GM23338 (cell line): ENCODE results near the gene DNAL4. TPM values are rescaled to one million over a fixed set of nuclear protein-coding genes. Genes with fewer than 3 reads are reported as not detected.

Source experiments
- ATAC-seq: fragments of 200-7000 bp; cut with Tn5 transposase; 3 replicates; pipeline ENCODE4 v1.9.1; 2020
- DNase-seq: peaks from one replicate; pipeline ENCODE4 v3.0.0-alpha.2; 2015; ENCODE audit warnings: low spot score
- H2AFZ ChIP-seq: fragments of 200-600 bp; sonication (generic); 2 replicates; pipeline ENCODE4 v1.8.0; 2016; ENCODE audit warnings: antibody characterized with exemption, mild to moderate bottlenecking, moderate library complexity
- H3F3A ChIP-seq: fragments of 200-600 bp; sonication (generic); replicated peaks from 2 replicates; pipeline ENCODE4 v1.8.0; 2017; ENCODE audit warnings: antibody characterized with exemption, mixed run types, low read depth
- H3K27ac ChIP-seq: fragments of 200-600 bp; sonication (generic); 2 replicates; pipeline ENCODE4 v1.6.1; 2016; ENCODE audit warnings: low read depth
- H3K27me3 ChIP-seq: fragments of 200-600 bp; sonication (generic); 2 replicates; pipeline ENCODE4 v1.8.0; 2016; ENCODE audit warnings: mild to moderate bottlenecking, mixed run types, moderate library complexity; ENCODE audit not compliant: insufficient read depth
- H3K36me3 ChIP-seq: fragments of 200-600 bp; sonication (generic); 2 replicates; pipeline ENCODE4 v1.8.0; 2016; ENCODE audit warnings: mild to moderate bottlenecking; ENCODE audit not compliant: insufficient read depth
- H3K4me1 ChIP-seq: fragments of 200-600 bp; sonication (generic); 2 replicates; pipeline ENCODE4 v1.8.0; 2016; ENCODE audit warnings: mild to moderate bottlenecking, moderate library complexity; ENCODE audit not compliant: insufficient read depth
- H3K4me2 ChIP-seq: fragments of 200-600 bp; sonication (generic); 2 replicates; pipeline ENCODE4 v1.7.1; 2017; ENCODE audit warnings: mixed run types
- H3K4me3 ChIP-seq: fragments of 200-600 bp; sonication (generic); 2 replicates; pipeline ENCODE4 v1.6.1; 2016; ENCODE audit warnings: mixed run types
- H3K79me2 ChIP-seq: fragments of 200-600 bp; sonication (generic); replicated peaks from 2 replicates; pipeline ENCODE4 v1.8.0; 2017; ENCODE audit warnings: mild to moderate bottlenecking; ENCODE audit not compliant: insufficient read depth
- H3K9me2 ChIP-seq: fragments of 200-600 bp; sonication (generic); 2 replicates; pipeline ENCODE4 v1.8.0; 2017; ENCODE audit not compliant: insufficient read depth
- H4K20me1 ChIP-seq: fragments of 200-600 bp; sonication (generic); replicated peaks from 2 replicates; pipeline ENCODE4 v1.8.0; 2017; ENCODE audit warnings: mild to moderate bottlenecking; ENCODE audit not compliant: insufficient read depth
- H3K27ac Mint-ChIP-seq: 2 replicates; pipeline ENCODE4 v1.8.0; 2020; ENCODE audit warnings: inconsistent platforms, mild to moderate bottlenecking, moderate library complexity, mixed read lengths
- H3K27me3 Mint-ChIP-seq: 3 replicates; pipeline ENCODE4 v1.8.0; 2022; ENCODE audit warnings: low read depth, mild to moderate bottlenecking, moderate library complexity, mixed read lengths, inconsistent platforms; ENCODE audit not compliant: insufficient read depth, poor library complexity
- H3K36me3 Mint-ChIP-seq: 3 replicates; pipeline ENCODE4 v1.8.0; 2021; ENCODE audit warnings: low read depth, mild to moderate bottlenecking, inconsistent platforms, moderate library complexity, mixed read lengths
- H3K4me1 Mint-ChIP-seq: 3 replicates; pipeline ENCODE4 v1.8.0; 2020; ENCODE audit warnings: mild to moderate bottlenecking, inconsistent platforms, mixed read lengths
- H3K4me3 Mint-ChIP-seq: 3 replicates; pipeline ENCODE4 v1.8.0; 2021; ENCODE audit warnings: moderate library complexity, mild to moderate bottlenecking, inconsistent platforms, mixed read lengths
- H3K9me3 Mint-ChIP-seq: 3 replicates; pipeline ENCODE4 v1.8.0; 2020; ENCODE audit warnings: moderate library complexity, mild to moderate bottlenecking, inconsistent platforms, mixed read lengths
- CREB1 ChIP-seq: fragments of 250-450 bp; sonication (Bioruptor Pico); IDR thresholded peaks from 2 replicates; pipeline ENCODE4 v1.5.0; 2020; ENCODE audit warnings: low read depth, mild to moderate bottlenecking, moderate library complexity
- CTCF ChIP-seq, 2 experiments: fragments of 200-600 bp in 1 of 2; sonication (generic) in 1 of 2; conservative IDR thresholded peaks; 2 replicates each; pipeline versions ENCODE4 v1.5.1 to v1.6.1; 2016 to 2017; ENCODE audit warnings: antibody characterized with exemption in 2 of 2, low read depth in 2 of 2, mild to moderate bottlenecking in 2 of 2, moderate library complexity in 1 of 2
- ETS1 ChIP-seq: IDR thresholded peaks from 2 replicates; pipeline ENCODE4 v1.6.1; 2016; ENCODE audit warnings: antibody characterized with exemption
- EZH2 ChIP-seq: fragments of 200-600 bp; sonication (generic); IDR thresholded peaks from one replicate; pipeline ENCODE4 v1.8.0; 2017; ENCODE audit warnings: antibody characterized with exemption, mild to moderate bottlenecking, low read depth; ENCODE audit not compliant: unreplicated experiment
- JUNB ChIP-seq: IDR thresholded peaks from one replicate; pipeline ENCODE4 v1.6.1; 2016; ENCODE audit warnings: antibody characterized with exemption; ENCODE audit not compliant: unreplicated experiment
- POLR2AphosphoS5 ChIP-seq: IDR thresholded peaks from 2 replicates; pipeline ENCODE4 v1.6.1; 2016; ENCODE audit warnings: antibody characterized with exemption, low read depth
- REST ChIP-seq: IDR thresholded peaks from one replicate; pipeline ENCODE4 v1.6.1; 2018; ENCODE audit warnings: antibody characterized with exemption; ENCODE audit not compliant: unreplicated experiment
- STAT1 ChIP-seq: IDR thresholded peaks from one replicate; pipeline ENCODE4 v1.6.1; 2016; ENCODE audit warnings: antibody characterized with exemption; ENCODE audit not compliant: unreplicated experiment
- ZNF114 ChIP-seq: fragments of 250-450 bp; sonication (Bioruptor Pico); IDR thresholded peaks from 2 replicates; pipeline ENCODE4 v1.5.0; 2020; ENCODE audit warnings: mild to moderate bottlenecking, moderate library complexity
- ZNF331 ChIP-seq: fragments of 250-450 bp; sonication (Bioruptor Pico); IDR thresholded peaks from 2 replicates; pipeline ENCODE4 v1.5.0; 2020; ENCODE audit warnings: low read depth, mild to moderate bottlenecking, moderate library complexity
- ZNF462 ChIP-seq: fragments of 250-450 bp; sonication (Bioruptor Pico); IDR thresholded peaks from 2 replicates; pipeline ENCODE4 v1.5.0; 2020; ENCODE audit warnings: mild to moderate bottlenecking, moderate library complexity
- polyA plus RNA-seq: library from polyadenylated mRNA; unstranded; fragments of >200 nt; fragmentation: Nextera tagmentation; extraction: Ambion mirVana; gene quantifications from 2 replicates; pipeline ENCODE4 v1.2.1, GENCODE V29; 2016
- total RNA-seq: library from RNA; depleted of rRNA; stranded (reverse); fragments of >200 nt; shearing (Covaris generic); gene quantifications from 2 replicates; pipeline ENCODE4 v1.2.3, GENCODE V29; 2014

Gene DNAL4
- total and polyA plus RNA-seq, 2 experiments from 2014 or later = 9.3 to 10.0 TPM

GRCh38 chr22:38781033-38781432, 12.9 kb downstream of the DNAL4 start:
- Histone ChIP-seq H3K27ac (no peak overlapping the region), H4K20me1 (no peaks in the 10 kb centered on the region; the same call in 1 of the 2 replicates), H2AFZ (no peak overlapping the region), H3K4me2 (no peak overlapping the region), H3K4me1 (no peaks in the 10 kb centered on the region), H3K79me2 (no peaks in the 10 kb centered on the region), H3K9me2 (no peaks in the 10 kb centered on the region), H3F3A (no peaks in the 10 kb centered on the region), H3K36me3 (no peaks in the 10 kb centered on the region), H3K27me3 (no peaks in the 10 kb centered on the region), H3K4me3 (no peak overlapping the region)
- no peak for DNase-seq
- H3K9me3 Mint-ChIP-seq = no peaks in the 10 kb centered on the region
- ATAC-seq = no peak
- peaks cover 11% of the 10 kb centered on the region for H3K4me1 Mint-ChIP-seq
- H3K36me3 Mint-ChIP-seq = no peaks in the 10 kb centered on the region; the same call in 2 of the 3 replicates
- no peak for TF ChIP-seq ZNF331
- TF ChIP-seq ZNF462 = no peak
- TF ChIP-seq STAT1 = no peak
- TF ChIP-seq EZH2 = no peak
- TF ChIP-seq CREB1 (CRISPR knock-in tag) = no peak
- no peak for TF ChIP-seq ZNF114 (CRISPR knock-in tag)
- TF ChIP-seq JUNB = no peak
- no peak for TF ChIP-seq ETS1
- TF ChIP-seq REST = no peak
- no peak for TF ChIP-seq CTCF (conservative IDR thresholded peaks at IDR 0.05; ENCODE audit: low read depth in 2 of 2)
- TF ChIP-seq POLR2AphosphoS5 = no peak
- H3K27me3 Mint-ChIP-seq = peaks cover 8% of the 10 kb centered on the region
- no peak overlapping the region for H3K27ac Mint-ChIP-seq
- no peak overlapping the region; the same call in 2 of the 3 replicates for H3K4me3 Mint-ChIP-seq
